A549 treated with dexamethasone at 1 μM for 4 hours (cell line): ENCODE results near the gene SHROOM1. TPM values are rescaled to one million over a fixed set of nuclear protein-coding genes. Genes with fewer than 3 reads are reported as not detected.

Experiments
- total RNA-seq: library from RNA; stranded (reverse); fragments of 200-300 nt; extraction: Qiagen RNA extraction; gene quantifications from 5 replicates; pipeline ENCODE4 v1.2.3, GENCODE V29; 2022

The SHROOM1 gene, protein sequence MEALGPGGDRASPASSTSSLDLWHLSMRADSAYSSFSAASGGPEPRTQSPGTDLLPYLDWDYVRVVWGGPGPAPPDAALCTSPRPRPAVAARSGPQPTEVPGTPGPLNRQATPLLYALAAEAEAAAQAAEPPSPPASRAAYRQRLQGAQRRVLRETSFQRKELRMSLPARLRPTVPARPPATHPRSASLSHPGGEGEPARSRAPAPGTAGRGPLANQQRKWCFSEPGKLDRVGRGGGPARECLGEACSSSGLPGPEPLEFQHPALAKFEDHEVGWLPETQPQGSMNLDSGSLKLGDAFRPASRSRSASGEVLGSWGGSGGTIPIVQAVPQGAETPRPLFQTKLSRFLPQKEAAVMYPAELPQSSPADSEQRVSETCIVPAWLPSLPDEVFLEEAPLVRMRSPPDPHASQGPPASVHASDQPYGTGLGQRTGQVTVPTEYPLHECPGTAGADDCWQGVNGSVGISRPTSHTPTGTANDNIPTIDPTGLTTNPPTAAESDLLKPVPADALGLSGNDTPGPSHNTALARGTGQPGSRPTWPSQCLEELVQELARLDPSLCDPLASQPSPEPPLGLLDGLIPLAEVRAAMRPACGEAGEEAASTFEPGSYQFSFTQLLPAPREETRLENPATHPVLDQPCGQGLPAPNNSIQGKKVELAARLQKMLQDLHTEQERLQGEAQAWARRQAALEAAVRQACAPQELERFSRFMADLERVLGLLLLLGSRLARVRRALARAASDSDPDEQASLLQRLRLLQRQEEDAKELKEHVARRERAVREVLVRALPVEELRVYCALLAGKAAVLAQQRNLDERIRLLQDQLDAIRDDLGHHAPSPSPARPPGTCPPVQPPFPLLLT
- 7.7 to 9.5 TPM (median 9.0 TPM) in 5 replicates for total RNA-seq

DNA sequence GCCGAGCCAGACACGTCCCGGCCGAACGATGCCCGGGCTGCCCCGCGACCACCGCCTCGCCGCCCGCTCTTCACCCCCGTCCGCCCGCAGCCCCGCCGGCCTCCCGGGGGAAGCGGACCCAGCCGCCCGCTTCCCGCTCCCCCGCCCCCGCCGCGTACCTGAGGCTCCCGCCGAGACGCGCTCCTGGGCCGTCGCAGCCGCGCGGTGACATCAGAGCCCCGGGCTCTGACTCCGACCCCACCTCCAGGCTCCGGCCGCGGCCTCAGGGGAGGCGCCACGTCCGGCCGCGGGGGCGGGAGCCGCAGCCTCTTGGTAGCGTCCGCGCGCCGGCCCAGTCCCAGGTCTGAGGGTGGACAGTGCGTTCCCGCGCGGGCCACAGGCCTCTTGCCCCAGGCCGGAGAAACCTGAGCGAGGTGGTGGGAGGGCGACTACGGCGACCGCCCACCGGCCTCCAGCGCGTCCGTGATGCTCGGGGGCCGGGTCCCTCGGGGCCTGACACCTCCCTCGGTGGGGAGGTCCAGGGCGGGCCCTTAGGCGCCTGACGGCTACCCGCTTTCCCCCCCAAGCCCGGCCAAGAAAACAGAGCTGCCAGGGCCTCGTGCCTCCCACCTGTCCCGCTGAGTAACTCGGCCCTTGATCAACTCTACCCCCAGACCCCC lies at the start of gene SHROOM1:
SHROOM1 (minus strand) TSS at position 212 of the 659 bp plus-strand sequence. CDS start 4,507 bp downstream, outside the sequence.

DNA sequence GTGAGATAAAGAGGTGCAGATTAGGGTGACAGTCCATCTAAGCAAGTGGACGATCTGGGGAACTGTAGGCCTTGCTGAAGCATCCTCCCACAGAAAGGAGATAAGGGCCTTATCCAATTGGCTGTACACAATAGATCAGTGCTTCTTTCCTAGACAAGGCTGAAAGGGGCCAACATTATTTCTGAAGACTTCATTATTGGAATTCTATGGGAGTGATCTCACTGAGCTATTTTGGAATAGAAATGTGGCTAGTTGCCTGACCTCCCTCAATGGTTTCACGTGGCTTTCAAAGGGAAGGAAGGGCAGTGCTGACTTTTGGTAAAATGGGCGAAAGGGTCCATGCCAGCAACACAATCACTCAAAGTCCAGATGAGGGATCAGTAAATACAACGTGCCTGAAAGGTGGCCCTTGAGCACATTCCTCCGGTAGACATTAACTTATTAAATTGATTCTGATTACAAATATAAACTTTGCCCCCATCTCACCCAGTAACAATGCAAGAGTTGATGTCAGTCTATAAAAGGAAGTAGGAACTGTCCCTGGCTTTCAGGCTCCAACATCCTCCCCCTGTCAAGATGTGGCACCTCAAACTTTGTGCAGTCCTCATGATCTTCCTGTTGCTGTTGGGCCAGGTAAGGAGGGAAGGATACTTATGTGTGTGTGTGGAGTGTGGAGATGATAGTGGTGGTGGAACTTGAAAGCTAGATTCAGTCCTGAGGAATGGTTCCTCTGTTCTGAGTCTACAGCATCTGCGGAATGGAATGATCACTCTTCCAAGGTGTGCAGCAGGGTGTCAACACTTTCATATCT lies 42.9 kb upstream of the SHROOM1 start, which contains the start of gene LEAP2:
LEAP2 (plus strand) TSS at position 550 of the 811 bp plus-strand sequence; CDS start at position 577, 27 bp downstream.

DNA sequence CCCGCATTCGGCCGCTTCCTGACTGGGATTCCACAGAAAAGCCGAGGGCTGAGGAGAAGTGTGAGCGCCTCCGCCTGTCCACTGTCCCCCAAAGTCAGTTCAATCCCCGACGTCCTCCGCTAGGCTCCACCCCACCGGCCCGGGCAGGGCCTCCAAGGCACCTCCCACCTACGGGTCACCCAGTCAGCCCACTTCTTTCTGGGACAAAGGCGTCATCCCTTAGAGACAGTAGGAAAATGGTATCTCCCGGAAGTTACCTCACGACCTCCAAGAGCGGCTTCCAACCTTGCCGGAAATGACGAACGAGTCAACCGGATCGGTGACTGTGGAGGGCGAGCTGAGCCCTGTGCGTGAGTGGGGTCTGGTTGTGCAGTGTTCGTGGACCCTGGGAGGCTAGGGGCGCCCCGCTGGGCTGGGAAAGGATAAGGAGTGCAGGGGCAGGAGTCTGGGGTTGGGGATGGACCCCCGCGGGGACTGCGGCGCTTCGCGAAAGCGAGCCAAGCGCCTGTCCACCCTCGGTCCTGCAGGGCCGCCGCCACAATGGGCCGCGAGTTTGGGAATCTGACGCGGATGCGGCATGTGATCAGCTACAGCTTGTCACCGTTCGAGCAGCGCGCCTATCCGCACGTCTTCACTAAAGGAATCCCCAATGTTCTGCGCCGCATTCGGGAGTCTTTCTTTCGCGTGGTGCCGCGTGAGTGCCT lies 36.0 kb upstream of the SHROOM1 start, which contains the start of the genes GDF9 and UQCRQ:
GDF9 (minus strand) TSS at position 128 of the 704 bp plus-strand sequence. CDS start 1,936 bp downstream, outside the sequence.
UQCRQ (plus strand) TSS at position 301 of the 704 bp plus-strand sequence; CDS start at position 541, 240 bp downstream.

DNA sequence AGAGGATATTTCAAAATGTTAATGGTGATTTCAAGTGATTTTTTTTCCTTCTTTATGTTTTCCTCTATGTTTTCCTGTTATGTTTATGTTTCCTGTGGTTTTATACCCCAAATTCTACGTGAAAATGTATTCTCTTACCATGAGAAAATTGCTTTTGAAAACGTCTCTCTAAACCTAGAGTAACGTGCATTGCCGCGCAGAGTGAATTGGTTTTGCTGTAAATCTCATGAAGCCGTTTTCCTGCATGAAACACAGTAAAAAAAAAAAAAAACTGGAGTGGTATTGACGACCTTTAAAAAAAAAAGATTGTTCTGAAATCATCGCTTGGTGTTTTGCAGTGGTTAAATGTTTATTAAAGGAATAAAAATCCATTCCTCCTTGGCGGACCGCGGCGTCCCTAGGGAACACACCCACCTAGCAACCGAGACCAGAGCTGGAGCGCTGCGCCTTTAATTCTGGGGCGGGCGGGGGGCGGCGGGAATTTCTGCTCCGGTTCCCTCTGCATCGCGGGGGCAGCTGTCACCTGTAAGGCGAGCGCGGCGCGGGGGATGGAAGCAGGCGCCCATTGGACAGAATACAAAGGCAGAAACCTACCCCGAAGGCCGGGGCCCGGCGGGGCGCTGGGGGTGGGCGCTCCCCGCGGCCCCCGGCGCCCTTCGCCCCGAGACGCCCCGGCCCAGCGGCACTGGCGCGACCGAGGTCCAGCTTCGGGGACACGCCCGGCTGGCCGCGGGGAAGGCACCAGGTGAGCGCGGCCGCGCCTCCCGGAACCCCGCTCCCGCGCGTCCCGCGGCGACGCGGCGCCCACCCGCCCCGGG lies 17.5 kb downstream of the SHROOM1 start, which contains the start of gene SOWAHA:
SOWAHA (plus strand) TSS at position 522 of the 818 bp plus-strand sequence. CDS start 320 bp downstream, outside the sequence.

DNA sequence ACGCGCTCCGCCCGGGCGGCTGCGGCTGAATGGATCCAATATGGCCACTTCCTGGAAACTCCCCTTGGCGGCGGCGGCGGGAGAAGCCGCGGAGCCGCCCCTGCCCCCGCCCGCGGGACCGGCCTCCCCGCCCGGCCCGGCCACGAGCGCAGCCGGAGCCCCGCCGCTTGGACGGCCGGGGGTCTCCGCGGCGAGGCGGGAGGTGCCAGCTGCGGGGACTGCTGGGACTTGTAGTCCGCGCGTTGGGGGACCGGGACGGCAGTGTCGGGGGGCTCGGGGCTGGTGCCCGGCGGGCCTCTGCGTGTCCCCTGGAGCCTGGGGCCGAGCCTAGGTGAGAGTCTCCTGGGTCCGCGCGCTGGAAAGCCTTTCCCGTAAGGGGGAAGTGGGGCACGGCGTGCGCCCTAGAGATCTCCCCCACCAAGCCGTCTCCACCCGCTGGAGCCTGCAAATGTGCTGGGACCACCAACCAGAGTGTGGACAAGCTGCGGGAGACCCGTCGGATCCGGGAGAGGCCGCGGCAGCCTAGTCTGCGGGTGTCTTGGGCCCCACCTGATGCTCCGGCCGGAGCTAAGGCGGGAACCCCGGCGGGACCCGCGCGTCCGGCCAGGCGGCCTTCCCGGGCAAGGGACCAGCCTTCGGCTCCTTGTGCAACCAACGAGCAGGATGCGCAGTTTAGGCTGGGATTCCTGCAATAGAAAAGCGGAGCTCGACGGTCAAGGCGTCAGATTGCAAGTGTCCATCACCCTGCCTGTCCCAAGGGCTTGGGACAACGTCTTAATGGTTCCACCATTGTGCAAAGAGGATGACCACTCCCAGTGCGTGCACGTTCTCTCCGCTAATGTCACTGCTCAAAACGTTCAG lies 53.0 kb downstream of the SHROOM1 start, which contains the start of gene SEPTIN8:
SEPTIN8 (minus strand) TSS at position 31 of the 861 bp plus-strand sequence. CDS start 102 bp downstream, outside the sequence.

Other genes with a start within 250 kb of the SHROOM1 start
- 0.07 TPM in 1 of 5 replicates, not detected in the others for gene IL13, start 172.5 kb downstream of the SHROOM1 start, total RNA-seq
- not detected in 5 replicates for gene IL4, start 156.7 kb downstream of the SHROOM1 start, total RNA-seq
- 8.7 to 11.6 TPM (median 10.8 TPM) in 5 replicates for gene KIF3A, start 93.1 kb downstream of the SHROOM1 start, total RNA-seq
- gene CCNI2, start 83.2 kb downstream of the SHROOM1 start, total RNA-seq, result 0.06 to 0.12 TPM (median 0.08 TPM) in 5 replicates
- 15.8 to 23.8 TPM (median 20.0 TPM) in 5 replicates for gene SEPTIN8, start 53.4 kb downstream of the SHROOM1 start, total RNA-seq
- 0.05 to 0.18 TPM (median 0.12 TPM) in 5 replicates for gene SOWAHA, start 17.3 kb downstream of the SHROOM1 start, total RNA-seq
- gene GDF9, start 35.8 kb upstream of the SHROOM1 start, total RNA-seq, result 0.08 to 0.25 TPM (median 0.19 TPM) in 5 replicates
- 347 to 404 TPM (median 353 TPM) in 5 replicates for gene UQCRQ, start 36.0 kb upstream of the SHROOM1 start, total RNA-seq
- 0.48 to 0.98 TPM (median 0.75 TPM) in 5 replicates for gene LEAP2, start 43.0 kb upstream of the SHROOM1 start, total RNA-seq
- gene AFF4, start 133.0 kb upstream of the SHROOM1 start, total RNA-seq, result 20.4 to 40.1 TPM (median 30.3 TPM) in 5 replicates
- 21.6 to 29.2 TPM (median 24.1 TPM) in 5 replicates for gene ZCCHC10, start 195.9 kb upstream of the SHROOM1 start, total RNA-seq
- gene HSPA4, start 221.4 kb upstream of the SHROOM1 start, total RNA-seq, result 173 to 208 TPM (median 179 TPM) in 5 replicates